Activated CD8-positive, alpha-beta memory T cell treated with anti-CD3 and anti-CD28 coated beads for 4 hours (primary cell): ENCODE measurements around the gene ZNF428.
"Not testable (repeated sequence)": the region's sequence is repeated elsewhere in the genome, so short reads cannot be mapped to it uniquely, and the experiment has no call there.

Source experiments
- DNase-seq, 2 donors: peaks; one replicate each; pipeline ENCODE4 v3.0.0-alpha.2; 2020; ENCODE audit warnings: low read depth in 2 of 2

Gene ZNF428

GRCh38 chr19:43592800-43593350 lies 26.6 kb downstream of the ZNF428 start:
- no peak for DNase-seq

- no peak for DNase-seq
Measured at GRCh38 chr19:43591904-43592772, 27.3 kb downstream of the ZNF428 start.

GRCh38 chr19:43589678-43590077 lies 29.8 kb downstream of the ZNF428 start:
- DNase-seq: no peak

- DNase-seq: no peak
Measured at GRCh38 chr19:43589277-43589676, 30.2 kb downstream of the ZNF428 start.

- not testable (repeated sequence) for DNase-seq
Measured at GRCh38 chr19:43587029-43587428, 32.4 kb downstream of the ZNF428 start.

- no peak for DNase-seq
Measured at GRCh38 chr19:43586346-43586745, 33.1 kb downstream of the ZNF428 start.

- no peak for DNase-seq
Measured at GRCh38 chr19:43584484-43584883, 34.9 kb downstream of the ZNF428 start.

- no peak for DNase-seq
Measured at GRCh38 chr19:43582495-43582894, 36.9 kb downstream of the ZNF428 start.

GRCh38 chr19:43581467-43581866 lies 38.0 kb downstream of the ZNF428 start:
- no peak for DNase-seq

GRCh38 chr19:43578787-43579186 lies 40.6 kb downstream of the ZNF428 start:
- no peak for DNase-seq

GRCh38 chr19:43575955-43576878 lies 43.2 kb downstream of the ZNF428 start:
- no peak for DNase-seq

- DNase-seq: peak; percentile 90 to 92
Measured at GRCh38 chr19:43575156-43575950, 44.1 kb downstream of the ZNF428 start, which contains the start of the genes PINLYP and XRCC1. PINLYP (plus strand) TSS chr19:43575801; CDS start chr19:43577192, 1,391 bp downstream. XRCC1 (minus strand) TSS chr19:43575527; CDS start chr19:43575458, 69 bp downstream.

- DNase-seq: no peak
Measured at GRCh38 chr19:43574424-43575155, 44.8 kb downstream of the ZNF428 start.

GRCh38 chr19:43572171-43572588 lies 47.2 kb downstream of the ZNF428 start:
- DNase-seq: no peak

GRCh38 chr19:43570174-43570791 lies 49.1 kb downstream of the ZNF428 start:
- DNase-seq: no peak

GRCh38 chr19:43569657-43570056 lies 49.8 kb downstream of the ZNF428 start:
- no peak for DNase-seq

- DNase-seq: no peak
Measured at GRCh38 chr19:43564800-43565199, 54.6 kb downstream of the ZNF428 start.

- no peak for DNase-seq
Measured at GRCh38 chr19:43563816-43564457, 55.5 kb downstream of the ZNF428 start.

GRCh38 chr19:43562698-43563241 lies 56.7 kb downstream of the ZNF428 start:
- peak; percentile 54 to 66 for DNase-seq
